Trophoblast cell (in vitro differentiated cells and primary cell): ENCODE measurements around the gene TWIST2.

Experiments
- DNase-seq, 2 donors: peaks; one replicate each; pipeline ENCODE4 v3.0.0-alpha.2; 2016
- H2AFZ ChIP-seq: 2 replicates; pipeline ENCODE4 v1.6.1; 2013; ENCODE audit warnings: low read length, moderate library complexity, mild to moderate bottlenecking; ENCODE audit not compliant: insufficient read depth, poor library complexity
- H2AK5ac ChIP-seq: 2 replicates; pipeline ENCODE4 v1.6.1; 2013; ENCODE audit warnings: mild to moderate bottlenecking, low read length
- H2BK120ac ChIP-seq: 2 replicates; pipeline ENCODE4 v1.6.1; 2013; ENCODE audit warnings: low read length, mild to moderate bottlenecking, moderate library complexity; ENCODE audit not compliant: insufficient read depth, poor library complexity
- H2BK12ac ChIP-seq: 2 replicates; pipeline ENCODE4 v1.6.1; 2013; ENCODE audit warnings: mild to moderate bottlenecking, low read length, moderate library complexity
- H2BK5ac ChIP-seq: 2 replicates; pipeline ENCODE4 v1.6.1; 2013; ENCODE audit warnings: low read length, low read depth, moderate library complexity, mild to moderate bottlenecking; ENCODE audit not compliant: poor library complexity
- H3K14ac ChIP-seq: 2 replicates; pipeline ENCODE4 v1.6.1; 2013; ENCODE audit warnings: mild to moderate bottlenecking, low read length
- H3K18ac ChIP-seq: 2 replicates; pipeline ENCODE4 v1.6.1; 2013; ENCODE audit warnings: mild to moderate bottlenecking, low read length
- H3K23ac ChIP-seq: 2 replicates; pipeline ENCODE4 v1.6.1; 2013; ENCODE audit warnings: low read length
- H3K27ac ChIP-seq: 2 replicates; pipeline ENCODE4 v1.5.1; 2013; ENCODE audit warnings: low read depth, mild to moderate bottlenecking, inconsistent platforms, low read length, moderate library complexity
- H3K27me3 ChIP-seq: 2 replicates; pipeline ENCODE4 v1.6.1; 2013; ENCODE audit warnings: inconsistent platforms, mild to moderate bottlenecking, low read length, moderate library complexity; ENCODE audit not compliant: insufficient read depth
- H3K36me3 ChIP-seq, 2 experiments: 1 replicate in 1 of 2; 2 replicates in 1 of 2; pipeline ENCODE4 v1.6.1; 2013; ENCODE audit warnings: low read length in 2 of 2, mild to moderate bottlenecking in 2 of 2, moderate library complexity in 1 of 2; ENCODE audit not compliant: insufficient read depth in 2 of 2, control insufficient read depth in 1 of 2
- H3K4ac ChIP-seq: 2 replicates; pipeline ENCODE4 v1.6.1; 2013; ENCODE audit warnings: low read depth, mild to moderate bottlenecking, low read length, moderate library complexity
- H3K4me1 ChIP-seq, 2 experiments: 1 replicate in 1 of 2; 2 replicates in 1 of 2; pipeline ENCODE4 v1.6.1; 2013; ENCODE audit warnings: low read length in 2 of 2, mild to moderate bottlenecking in 2 of 2, moderate library complexity in 1 of 2; ENCODE audit not compliant: insufficient read depth in 2 of 2, control insufficient read depth in 1 of 2
- H3K4me2 ChIP-seq: 2 replicates; pipeline ENCODE4 v1.6.1; 2013; ENCODE audit warnings: inconsistent platforms, mild to moderate bottlenecking, low read length, moderate library complexity
- H3K4me3 ChIP-seq: 2 replicates; pipeline ENCODE4 v1.5.1; 2013; ENCODE audit warnings: mild to moderate bottlenecking, low read depth, low read length, inconsistent platforms
- H3K79me1 ChIP-seq: one replicate; pipeline ENCODE4 v1.6.1; 2013; ENCODE audit warnings: low read length
- H3K79me2 ChIP-seq: 2 replicates; pipeline ENCODE4 v1.6.1; 2013; ENCODE audit warnings: low read length, mild to moderate bottlenecking; ENCODE audit not compliant: control insufficient read depth, insufficient read depth, poor library complexity
- H3K9ac ChIP-seq: 2 replicates; pipeline ENCODE4 v1.6.1; 2013; ENCODE audit warnings: mild to moderate bottlenecking, low read length
- H3K9me3 ChIP-seq: 2 replicates; pipeline ENCODE4 v1.6.1; 2013; ENCODE audit warnings: low read depth, mild to moderate bottlenecking, control low read depth, inconsistent platforms, low read length; ENCODE audit not compliant: insufficient read depth
- H4K12ac ChIP-seq: 2 replicates; pipeline ENCODE4 v1.6.1; 2013; ENCODE audit warnings: low read depth, mild to moderate bottlenecking, low read length, moderate library complexity
- H4K8ac ChIP-seq: 2 replicates; pipeline ENCODE4 v1.6.1; 2013; ENCODE audit warnings: low read depth, mild to moderate bottlenecking, low read length, moderate library complexity
- H4K91ac ChIP-seq: one replicate; pipeline ENCODE4 v1.6.1; 2013; ENCODE audit warnings: low read depth, mild to moderate bottlenecking, low read length, moderate library complexity
- WGBS: extraction: QIAGEN DNeasy Blood & Tissue Kit; methylation state at CpG from one replicate; pipeline ENCODE4 v1.1.7; 2013; ENCODE audit warnings: missing lambda C conversion rate; ENCODE audit not compliant: insufficient read length, insufficient coverage; ENCODE audit errors: extremely low coverage; 5-methylcytosine and 5-hydroxymethylcytosine counted together

The TWIST2 gene

GRCh38 chr2:238888781-238889180 is 40.9 kb downstream of the TWIST2 start:
- Histone ChIP-seq H3K4me1 (no peaks in the 10 kb centered on the region), H4K12ac (no peak overlapping the region), H3K4ac (no peak overlapping the region), H3K79me2 (no peaks in the 10 kb centered on the region), H2BK12ac (no peak overlapping the region), H2AK5ac (no peak overlapping the region), H2BK120ac (no peak overlapping the region), H4K8ac (no peak overlapping the region), H3K9me3 (no peaks in the 10 kb centered on the region), H3K27me3 (no peaks in the 10 kb centered on the region), H3K23ac (no peak overlapping the region), H3K4me2 (no peak overlapping the region), H4K91ac (no peak overlapping the region), H3K14ac (no peak overlapping the region), H2BK5ac (no peak overlapping the region), H3K4me3 (no peak overlapping the region), H3K18ac (no peak overlapping the region), H3K79me1 (peaks cover 5% of the 10 kb centered on the region), H2AFZ (no peak overlapping the region), H3K9ac (no peak overlapping the region), H3K36me3 (no peaks in the 10 kb centered on the region), H3K27ac (no peak overlapping the region)
- no CpG with 5 or more reads among the region's 2 CpGs for WGBS
- DNase-seq: no peak

GRCh38 chr2:238890131-238890530 is 42.2 kb downstream of the TWIST2 start:
- Histone ChIP-seq H3K18ac (no peak overlapping the region), H3K14ac (no peak overlapping the region), H2AK5ac (no peak overlapping the region), H4K91ac (no peak overlapping the region), H3K4me1 (peaks cover 3 to 4% of the 10 kb centered on the region in 2 experiments), H3K36me3 (no peaks in the 10 kb centered on the region), H4K8ac (no peak overlapping the region), H3K9ac (no peak overlapping the region), H2BK120ac (no peak overlapping the region), H3K23ac (no peak overlapping the region), H3K4me2 (no peak overlapping the region), H3K79me2 (no peaks in the 10 kb centered on the region), H3K4ac (no peak overlapping the region), H2BK12ac (no peak overlapping the region), H2AFZ (no peak overlapping the region), H2BK5ac (no peak overlapping the region), H3K27ac (no peak overlapping the region), H3K9me3 (no peaks in the 10 kb centered on the region), H3K79me1 (peaks cover 8% of the 10 kb centered on the region), H4K12ac (no peak overlapping the region), H3K27me3 (no peaks in the 10 kb centered on the region), H3K4me3 (no peak overlapping the region)
- no CpG with 5 or more reads among the region's 13 CpGs for WGBS
- DNase-seq: no peak

- no peaks in the 10 kb centered on the region for H3K9me3 ChIP-seq
- no peak overlapping the region for H2BK5ac ChIP-seq
- no peak overlapping the region for H3K4ac ChIP-seq
- H3K9ac ChIP-seq: no peak overlapping the region
- H3K14ac ChIP-seq: no peak overlapping the region
- WGBS: no CpG with 5 or more reads among the region's 29 CpGs
- H4K12ac ChIP-seq: no peak overlapping the region
- H3K4me2 ChIP-seq: no peak overlapping the region
- no peak overlapping the region for H4K8ac ChIP-seq
- DNase-seq: no peak
- H3K79me2 ChIP-seq: no peaks in the 10 kb centered on the region
- no peak overlapping the region for H3K4me3 ChIP-seq
- no peak overlapping the region for H4K91ac ChIP-seq
- no peaks in the 10 kb centered on the region for H3K36me3 ChIP-seq
- no peak overlapping the region for H2BK120ac ChIP-seq
- H3K79me1 ChIP-seq: peaks cover 13% of the 10 kb centered on the region
- H2AFZ ChIP-seq: no peak overlapping the region
- no peak overlapping the region for H2BK12ac ChIP-seq
- H3K27me3 ChIP-seq: no peaks in the 10 kb centered on the region
- no peak overlapping the region for H3K23ac ChIP-seq
- H2AK5ac ChIP-seq: no peak overlapping the region
- H3K27ac ChIP-seq: no peak overlapping the region
- H3K18ac ChIP-seq: no peak overlapping the region
- H3K4me1 ChIP-seq: peaks cover 11% of the 10 kb centered on the region in 2 experiments
These were observed 43.0 kb downstream of the TWIST2 start for GRCh38 chr2:238890618-238891456.

GRCh38 chr2:238891457-238892203 is 43.7 kb downstream of the TWIST2 start:
- H3K79me1 ChIP-seq: peaks cover 17% of the 10 kb centered on the region
- H2BK5ac ChIP-seq: no peak overlapping the region
- H3K79me2 ChIP-seq: peaks cover 1% of the 10 kb centered on the region
- no peak overlapping the region for H3K27ac ChIP-seq
- H2BK120ac ChIP-seq: no peak overlapping the region
- no peaks in the 10 kb centered on the region for H3K9me3 ChIP-seq
- peak; percentile 82 to 88 for DNase-seq
- no peak overlapping the region for H3K14ac ChIP-seq
- no peak overlapping the region for H3K4ac ChIP-seq
- H3K27me3 ChIP-seq: no peaks in the 10 kb centered on the region
- H3K9ac ChIP-seq: no peak overlapping the region
- H3K4me2 ChIP-seq: no peak overlapping the region
- no peak overlapping the region for H2AFZ ChIP-seq
- peaks cover 16% of the 10 kb centered on the region in 2 experiments for H3K4me1 ChIP-seq
- H2BK12ac ChIP-seq: no peak overlapping the region
- no peak overlapping the region for H4K91ac ChIP-seq
- H4K12ac ChIP-seq: no peak overlapping the region
- no peak overlapping the region for H3K18ac ChIP-seq
- no peak overlapping the region for H3K23ac ChIP-seq
- WGBS: no CpG with 5 or more reads among the region's 29 CpGs
- H3K4me3 ChIP-seq: no peak overlapping the region
- H3K36me3 ChIP-seq: no peaks in the 10 kb centered on the region
- peak overlapping the region; percentile 30 for H2AK5ac ChIP-seq
- no peak overlapping the region for H4K8ac ChIP-seq
